ENCODE measurements around the gene TBPL1. TPM values are rescaled to one million over a fixed set of nuclear protein-coding genes. Genes with fewer than 3 reads are reported as not detected.
"Not testable (repeated sequence)": the region's sequence is repeated elsewhere in the genome, so short reads cannot be mapped to it uniquely, and the experiment has no call there.

Gene TBPL1
- total RNA-seq, 6 donors from 2014 or later = 2.6 to 18.0 (median 9.5) TPM

DNA sequence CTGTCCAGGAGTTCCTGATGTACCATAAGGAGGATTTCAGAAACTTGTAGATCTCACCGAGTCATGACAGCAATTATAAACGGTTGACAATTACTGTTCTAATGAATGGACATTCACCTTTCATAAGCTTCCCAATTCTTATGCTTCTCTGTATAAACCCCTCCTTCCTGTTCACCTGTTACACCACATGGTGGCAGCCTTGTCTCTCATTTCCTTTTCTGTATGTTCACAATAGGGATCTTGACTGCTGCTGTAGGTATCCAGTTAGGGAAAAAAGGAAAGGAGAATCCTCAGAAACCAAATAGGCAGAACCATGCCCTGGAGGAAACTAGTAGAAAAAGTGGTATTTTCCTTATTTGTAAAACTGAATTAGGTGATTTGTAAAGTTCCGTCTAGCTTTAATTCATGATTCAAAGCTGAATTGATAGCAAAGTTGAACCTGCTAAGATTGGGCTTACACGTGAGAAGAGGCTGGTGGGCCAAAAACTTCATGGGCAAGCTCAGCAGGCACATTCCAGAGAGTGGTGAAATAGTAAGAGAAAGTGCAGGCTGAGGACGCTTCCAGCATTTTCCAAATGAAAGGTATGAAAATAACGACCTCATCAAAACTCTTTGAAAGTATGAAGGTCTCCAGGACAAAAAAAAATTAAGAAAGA lies 29.0 kb upstream of the TBPL1 start:
- Histone ChIP-seq H3K36me3 (no peaks in the 10 kb centered on the region), H3K4me3 (no peak overlapping the region), H3K9me3 (no peaks in the 10 kb centered on the region), H3K27me3 (peaks cover 0 to under 1% (median 0%) of the 10 kb centered on the region in 4 donors), H3K4me1 (peaks cover 0 to 4% (median 0%) of the 10 kb centered on the region in 4 donors), H3K27ac (no peak overlapping the region)
- peak; percentile 80 to 92 for ATAC-seq (ENCODE audit: low FRiP score in 2 of 2)
- WGBS, 2 donors = 23 to 28% methylated on average over 6 of the region's 6 CpGs
- TF ChIP-seq, protein P1, sequence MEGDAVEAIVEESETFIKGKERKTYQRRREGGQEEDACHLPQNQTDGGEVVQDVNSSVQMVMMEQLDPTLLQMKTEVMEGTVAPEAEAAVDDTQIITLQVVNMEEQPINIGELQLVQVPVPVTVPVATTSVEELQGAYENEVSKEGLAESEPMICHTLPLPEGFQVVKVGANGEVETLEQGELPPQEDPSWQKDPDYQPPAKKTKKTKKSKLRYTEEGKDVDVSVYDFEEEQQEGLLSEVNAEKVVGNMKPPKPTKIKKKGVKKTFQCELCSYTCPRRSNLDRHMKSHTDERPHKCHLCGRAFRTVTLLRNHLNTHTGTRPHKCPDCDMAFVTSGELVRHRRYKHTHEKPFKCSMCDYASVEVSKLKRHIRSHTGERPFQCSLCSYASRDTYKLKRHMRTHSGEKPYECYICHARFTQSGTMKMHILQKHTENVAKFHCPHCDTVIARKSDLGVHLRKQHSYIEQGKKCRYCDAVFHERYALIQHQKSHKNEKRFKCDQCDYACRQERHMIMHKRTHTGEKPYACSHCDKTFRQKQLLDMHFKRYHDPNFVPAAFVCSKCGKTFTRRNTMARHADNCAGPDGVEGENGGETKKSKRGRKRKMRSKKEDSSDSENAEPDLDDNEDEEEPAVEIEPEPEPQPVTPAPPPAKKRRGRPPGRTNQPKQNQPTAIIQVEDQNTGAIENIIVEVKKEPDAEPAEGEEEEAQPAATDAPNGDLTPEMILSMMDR (IDR thresholded peaks at IDR 0.05) = peak; percentile 75 to 90 (median 86)
- TF ChIP-seq POLR2A (IDR thresholded peaks at IDR 0.05) = no peak
- peak in 1 of 2 donors; percentile 53 for DNase-seq

DNA sequence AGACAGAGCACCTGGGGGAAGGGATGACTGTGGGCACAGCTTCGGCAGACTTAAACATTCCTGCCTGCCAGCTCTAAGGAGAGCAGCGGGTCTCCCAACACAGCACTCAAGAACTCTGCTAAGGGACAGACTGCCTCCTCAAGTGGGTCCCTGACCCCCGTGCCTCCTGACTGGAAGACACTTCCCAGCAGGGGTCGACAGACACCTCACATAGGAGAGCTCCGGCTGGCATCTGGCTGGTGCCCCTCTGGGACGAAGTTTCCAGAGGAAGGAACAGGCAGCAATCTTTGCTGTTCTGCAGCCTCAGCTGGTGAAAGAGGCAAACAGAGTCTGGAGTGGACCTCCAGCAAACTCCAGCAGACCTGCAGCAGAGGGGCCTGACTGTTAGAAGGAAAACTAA lies 21.8 kb upstream of the TBPL1 start:
- H3K4me3 ChIP-seq; DNase-seq; H3K27ac ChIP-seq; H3K27me3 ChIP-seq; H3K9me3 ChIP-seq; H3K36me3 ChIP-seq; ATAC-seq (ENCODE audit: low FRiP score in 2 of 2); H3K4me1 ChIP-seq: not testable (repeated sequence)
- 61% methylated on average over 4 of the region's 6 CpGs; no CpG with 5 or more reads in 1 of the 2 donors for WGBS, 2 donors

DNA sequence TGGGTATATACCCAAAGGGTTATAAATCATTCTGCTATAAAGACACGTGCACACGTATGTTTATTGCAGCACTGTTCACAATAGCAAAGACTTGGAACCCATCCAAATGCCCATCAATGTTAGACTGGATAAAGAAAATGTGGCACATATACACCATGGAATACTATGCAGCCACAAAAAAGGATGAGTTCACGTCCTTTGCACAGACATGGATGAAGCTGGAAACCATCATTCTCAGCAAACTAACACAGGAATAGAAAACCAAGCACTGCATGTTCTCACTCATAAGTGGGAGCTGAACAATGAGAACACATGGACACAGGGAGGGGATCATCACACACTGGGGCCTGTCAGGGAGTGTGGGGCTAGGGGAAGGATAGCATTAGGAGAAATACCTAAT lies 16.7 kb upstream of the TBPL1 start:
- not testable (repeated sequence) for DNase-seq; H3K4me3 ChIP-seq; H3K4me1 ChIP-seq; H3K27me3 ChIP-seq; ATAC-seq (ENCODE audit: low FRiP score in 2 of 2); H3K9me3 ChIP-seq; H3K27ac ChIP-seq; H3K36me3 ChIP-seq
- WGBS, 2 donors = 76 to 90% methylated on average over 3 of the region's 3 CpGs

DNA sequence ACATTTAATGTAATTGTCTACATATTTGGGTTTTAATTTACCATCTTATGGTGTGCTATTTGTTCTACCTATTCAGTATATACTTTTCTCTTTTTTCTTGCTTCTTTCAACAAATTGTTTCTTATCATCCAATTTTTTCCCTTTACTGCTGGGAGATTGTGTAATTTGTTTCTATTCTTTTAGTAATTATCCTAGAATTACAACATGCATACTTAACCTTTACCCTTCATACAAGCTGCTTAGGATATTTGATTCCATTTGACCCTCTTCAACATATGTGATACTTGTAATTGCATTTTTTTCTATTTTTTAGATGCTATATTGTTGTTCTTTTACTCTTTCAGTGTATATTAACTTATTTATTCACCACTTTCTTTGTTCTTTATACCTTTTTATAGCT lies 15.1 kb upstream of the TBPL1 start:
- no peak overlapping the region for H3K4me3 ChIP-seq
- H3K4me1 ChIP-seq = no peaks in the 10 kb centered on the region
- TF ChIP-seq POLR2AphosphoS5 (IDR thresholded peaks at IDR 0.05) (no peak), POLR2A (IDR thresholded peaks at IDR 0.05) (no peak)
- TF ChIP-seq, protein P1 (IDR thresholded peaks at IDR 0.05) = no peak
- H3K9me3 ChIP-seq = peaks cover 0 to 4% (median 2%) of the 10 kb centered on the region in 4 donors
- DNase-seq (no peak), ATAC-seq (ENCODE audit: low FRiP score in 2 of 2) (no peak)
- no peak overlapping the region for H3K27ac ChIP-seq
- H3K36me3 ChIP-seq = no peaks in the 10 kb centered on the region
- H3K27me3 ChIP-seq = no peaks in the 10 kb centered on the region

DNA sequence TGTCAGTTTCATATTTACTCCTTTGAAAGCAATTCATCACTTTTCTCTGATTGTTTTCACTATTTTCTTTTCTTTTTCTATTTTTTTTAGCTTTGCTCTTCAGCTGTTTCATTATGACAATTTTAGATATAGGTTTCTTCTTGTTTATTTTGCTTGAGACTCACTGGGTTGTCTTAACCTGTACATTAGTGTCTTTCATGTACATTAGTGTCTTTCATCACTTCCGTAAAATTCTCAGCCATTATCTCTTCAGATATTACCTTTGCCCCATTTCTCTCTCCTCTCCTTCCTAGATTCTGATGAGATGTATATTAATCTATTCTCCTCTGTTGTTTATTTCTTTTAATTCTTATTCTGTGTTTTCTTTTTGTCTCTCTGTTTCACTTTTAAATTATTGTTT lies 14.5 kb upstream of the TBPL1 start:
- TF ChIP-seq POLR2AphosphoS5 (IDR thresholded peaks at IDR 0.05) (no peak), EP300 (IDR thresholded peaks at IDR 0.05) (no peak), POLR2A (IDR thresholded peaks at IDR 0.05) (no peak)
- TF ChIP-seq, protein P1 (IDR thresholded peaks at IDR 0.05) = no peak
- Histone ChIP-seq H3K27ac (no peak overlapping the region), H3K27me3 (no peaks in the 10 kb centered on the region), H3K9me3 (peaks cover 0 to 3% (median under 1%) of the 10 kb centered on the region in 4 donors), H3K36me3 (no peaks in the 10 kb centered on the region), H3K4me3 (no peak overlapping the region), H3K4me1 (no peaks in the 10 kb centered on the region)
- ATAC-seq (ENCODE audit: low FRiP score in 2 of 2) (no peak), DNase-seq (no peak)
- 91 to 95% methylated on average over 1 of the region's 1 CpG for WGBS, 2 donors
